Suppressor macrophage treated with lipopolysaccharide for 4 hours (primary cell): ENCODE data around the gene ZNF503.

Experiments used
- DNase-seq: peaks from one replicate; pipeline ENCODE4 v3.0.0-alpha.2; 2020

Gene ZNF503, protein sequence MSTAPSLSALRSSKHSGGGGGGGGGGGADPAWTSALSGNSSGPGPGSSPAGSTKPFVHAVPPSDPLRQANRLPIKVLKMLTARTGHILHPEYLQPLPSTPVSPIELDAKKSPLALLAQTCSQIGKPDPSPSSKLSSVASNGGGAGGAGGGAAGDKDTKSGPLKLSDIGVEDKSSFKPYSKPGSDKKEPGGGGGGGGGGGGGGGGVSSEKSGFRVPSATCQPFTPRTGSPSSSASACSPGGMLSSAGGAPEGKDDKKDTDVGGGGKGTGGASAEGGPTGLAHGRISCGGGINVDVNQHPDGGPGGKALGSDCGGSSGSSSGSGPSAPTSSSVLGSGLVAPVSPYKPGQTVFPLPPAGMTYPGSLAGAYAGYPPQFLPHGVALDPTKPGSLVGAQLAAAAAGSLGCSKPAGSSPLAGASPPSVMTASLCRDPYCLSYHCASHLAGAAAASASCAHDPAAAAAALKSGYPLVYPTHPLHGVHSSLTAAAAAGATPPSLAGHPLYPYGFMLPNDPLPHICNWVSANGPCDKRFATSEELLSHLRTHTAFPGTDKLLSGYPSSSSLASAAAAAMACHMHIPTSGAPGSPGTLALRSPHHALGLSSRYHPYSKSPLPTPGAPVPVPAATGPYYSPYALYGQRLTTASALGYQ

DNA sequence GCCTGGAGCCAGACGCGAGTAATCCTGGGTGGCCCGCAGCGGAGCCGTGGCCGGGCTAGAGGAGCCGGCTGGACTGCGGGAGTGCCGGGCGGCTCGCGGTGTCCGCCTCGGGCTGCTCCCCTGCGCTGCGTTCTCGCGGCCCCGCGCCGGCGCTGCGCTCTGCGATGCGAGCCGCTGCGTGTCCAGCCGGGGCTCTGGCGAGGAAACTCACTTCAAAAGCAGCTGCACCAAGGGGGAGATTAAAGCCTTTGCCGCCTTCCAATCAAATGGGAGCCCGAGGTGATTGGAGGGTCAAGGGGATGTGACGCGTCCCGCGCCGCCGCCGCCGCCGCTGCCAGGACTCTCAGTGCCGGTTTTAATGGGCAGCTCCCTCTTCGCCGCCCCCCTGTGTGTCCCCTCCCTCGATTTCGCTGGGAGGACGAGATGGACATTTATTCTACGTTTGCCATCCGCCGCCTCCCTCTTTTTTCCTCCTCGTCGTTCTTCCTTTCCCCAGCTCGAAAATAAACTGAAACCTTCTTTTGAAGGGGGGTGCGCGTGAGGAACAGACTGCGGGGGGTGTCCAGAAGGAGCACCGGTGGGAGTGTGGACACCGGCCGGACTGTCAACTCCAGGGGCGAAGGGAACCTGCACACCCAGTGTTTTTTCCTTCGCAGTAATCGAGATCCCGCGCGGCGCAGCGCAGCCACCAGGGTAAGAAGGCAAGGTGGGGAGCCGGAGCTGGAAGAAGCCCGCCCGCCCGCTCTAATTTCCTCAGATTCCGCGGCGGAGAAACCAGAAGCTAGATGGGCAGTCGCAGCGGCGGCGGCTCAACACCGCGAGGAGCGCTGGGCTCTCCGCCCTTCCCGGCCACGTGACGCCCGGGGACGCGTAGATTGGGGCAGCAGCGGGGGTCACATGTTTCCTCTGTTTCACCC is at the start of gene ZNF503:
TSS of gene ZNF503 (minus strand) at position 196 of the 917 bp plus-strand sequence. CDS start 345 bp downstream, outside the sequence.
- DNase-seq = peak; percentile 94

DNA sequence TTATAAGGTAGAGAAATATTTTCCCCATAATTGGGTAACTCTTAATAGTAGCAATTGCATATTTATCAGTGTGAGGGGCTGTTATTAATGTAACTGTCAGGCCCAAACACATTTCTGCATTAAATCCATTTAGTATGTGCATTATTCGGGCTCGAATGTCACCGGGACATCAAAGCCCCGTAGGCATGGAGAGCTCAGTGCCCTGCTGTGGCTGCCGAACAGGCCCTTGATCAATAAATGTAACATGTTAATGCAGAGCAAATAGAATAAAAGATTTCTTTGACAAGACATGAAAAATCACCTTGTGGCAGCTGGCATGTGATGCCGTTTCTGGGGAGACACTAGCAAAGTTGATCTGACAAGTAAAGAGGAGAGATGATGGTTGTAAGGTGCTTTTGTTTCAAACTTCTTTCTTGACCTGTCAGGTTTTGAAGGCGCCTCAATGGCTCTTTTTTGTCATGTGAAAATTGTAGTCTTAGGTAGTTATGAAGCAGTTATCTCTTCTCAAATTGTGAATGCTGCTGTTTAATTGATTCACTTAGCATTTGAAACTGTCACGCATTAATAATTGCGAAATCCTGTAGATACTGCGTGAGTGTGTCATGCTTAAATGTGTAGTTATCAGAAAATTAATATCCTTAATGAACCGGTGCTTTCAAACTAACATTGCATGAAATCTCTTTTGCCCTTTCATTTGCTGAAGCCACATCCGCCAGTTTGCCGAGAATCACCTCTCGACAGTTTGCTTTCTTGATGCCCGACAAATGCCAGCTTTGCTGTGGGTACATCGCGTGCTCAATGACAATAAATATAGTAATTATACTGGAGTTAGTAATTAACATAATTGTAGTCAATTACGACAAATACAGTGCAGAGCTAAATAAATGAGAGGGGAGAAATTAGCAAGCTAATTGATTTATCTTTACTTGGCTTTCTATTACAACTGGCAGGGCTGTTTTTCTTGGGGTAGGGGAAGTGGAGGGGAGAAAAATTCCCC is 49.4 kb upstream of the ZNF503 start:
- no peak for DNase-seq

DNA sequence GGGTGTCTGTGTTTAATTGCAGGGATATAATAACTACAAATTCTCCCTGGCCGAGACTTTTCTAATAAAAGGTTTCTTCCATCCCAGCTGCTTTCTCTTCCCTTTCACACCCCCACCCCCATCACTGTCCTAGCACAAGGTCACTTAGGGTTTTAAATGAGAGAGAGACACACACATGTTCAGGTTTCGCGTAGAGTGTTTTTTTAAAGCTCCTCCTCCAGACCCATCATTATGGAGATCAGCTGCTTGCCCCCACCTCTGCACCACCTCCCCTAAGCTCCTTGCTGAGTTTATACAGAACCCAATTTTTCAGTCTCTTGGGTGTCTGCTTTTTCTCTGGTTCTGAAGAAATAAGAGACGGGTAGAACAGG is 48.5 kb upstream of the ZNF503 start:
- no peak for DNase-seq

DNA sequence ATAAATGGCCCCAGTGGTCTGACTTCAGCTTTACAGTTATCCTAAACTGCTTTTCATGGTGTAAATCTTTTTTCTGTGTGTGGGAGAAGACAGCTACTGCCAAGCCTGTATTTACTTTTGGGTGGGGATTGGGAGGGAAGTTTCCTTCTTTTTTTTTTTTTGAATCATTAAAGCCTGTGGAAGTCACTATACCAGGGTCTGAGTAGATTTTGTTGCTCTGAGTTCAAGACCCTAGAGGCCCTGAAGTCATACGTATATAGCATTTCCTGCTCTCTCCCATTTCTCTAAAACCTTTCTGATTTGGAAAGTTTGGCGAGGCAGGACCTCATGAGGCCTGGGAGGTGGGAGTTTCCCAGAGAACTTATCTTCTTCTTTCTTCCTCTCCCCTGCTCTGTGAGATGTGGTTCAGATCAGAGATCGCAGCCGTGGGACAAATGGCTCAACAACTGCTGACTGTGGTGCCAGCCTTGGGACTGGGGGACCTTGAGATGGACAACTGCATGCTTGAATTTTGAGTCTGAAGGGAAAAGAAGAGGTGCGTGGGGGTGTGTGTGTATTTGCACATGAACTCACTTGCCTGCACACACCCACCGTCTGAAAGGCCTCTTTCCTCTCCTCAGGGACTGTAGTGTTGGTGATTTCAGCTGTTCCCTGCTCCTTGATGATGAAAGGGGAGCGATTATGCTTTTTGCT is 48.0 kb upstream of the ZNF503 start:
- peak; percentile 14 for DNase-seq

DNA sequence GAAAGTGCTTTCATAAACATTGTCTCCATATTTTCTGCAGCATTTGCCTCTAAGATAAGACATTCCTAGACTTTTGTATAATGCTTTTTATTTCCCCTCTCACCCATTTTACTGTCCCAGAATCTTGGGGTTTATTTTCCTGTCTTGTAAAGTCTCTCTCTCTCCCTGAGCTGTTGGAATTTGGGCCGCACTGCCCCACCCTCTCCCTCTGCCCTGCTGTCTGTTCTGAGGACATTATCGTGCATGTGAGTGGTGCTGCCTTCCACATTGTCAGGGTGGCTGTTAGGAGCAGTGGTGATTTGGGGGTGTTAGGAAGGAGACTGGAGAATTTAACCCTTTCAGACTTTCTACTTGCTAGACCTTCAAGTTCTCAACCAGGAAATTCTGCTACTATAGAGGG is 46.6 kb upstream of the ZNF503 start:
- no peak for DNase-seq

DNA sequence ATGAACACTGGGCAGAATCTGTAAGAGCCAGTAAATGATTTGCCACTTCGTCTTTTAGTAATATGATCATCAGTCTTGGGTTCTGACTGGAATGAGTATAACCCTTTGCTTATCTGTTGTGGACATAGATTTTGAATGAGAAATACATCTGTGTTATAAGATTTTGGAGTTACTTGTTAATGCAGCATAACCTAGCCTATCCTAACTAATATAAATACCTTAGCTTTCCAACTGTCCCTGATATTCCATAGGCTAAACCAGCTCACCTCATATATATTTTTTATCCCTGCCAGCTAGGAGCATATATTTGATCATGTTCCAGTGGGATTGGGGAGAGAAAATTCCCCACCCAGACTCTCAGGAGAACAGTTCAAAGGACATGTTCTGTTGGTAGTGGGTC is 44.9 kb upstream of the ZNF503 start:
- no peak for DNase-seq

DNA sequence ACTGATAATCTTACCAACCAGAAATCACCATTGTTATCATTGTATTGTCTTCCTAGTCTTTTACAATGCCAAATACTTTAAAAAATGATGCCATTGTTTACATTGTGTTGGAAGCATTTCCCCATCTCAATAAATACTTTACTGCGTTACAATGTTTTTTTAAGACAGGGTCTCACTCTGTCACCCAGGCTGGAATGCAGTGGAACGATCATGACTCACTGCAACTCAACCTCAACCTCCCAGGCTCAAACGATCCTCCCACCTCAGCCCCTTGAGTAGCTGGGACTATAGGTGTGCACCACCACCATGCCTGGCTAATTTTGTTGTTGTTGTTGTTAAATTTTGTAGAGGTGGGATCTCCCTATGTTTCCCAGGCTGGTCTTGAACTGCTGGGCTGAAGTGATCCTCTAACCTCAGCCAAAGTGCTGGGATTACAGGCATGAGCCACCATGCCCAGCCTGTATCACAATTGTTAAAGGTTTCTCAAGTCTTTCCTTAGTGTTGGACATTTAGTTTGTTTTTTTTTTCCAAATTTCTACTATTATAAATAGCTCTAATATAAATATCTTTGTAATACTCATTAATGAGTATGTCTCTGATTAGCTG is 43.3 kb upstream of the ZNF503 start:
- no peak for DNase-seq

DNA sequence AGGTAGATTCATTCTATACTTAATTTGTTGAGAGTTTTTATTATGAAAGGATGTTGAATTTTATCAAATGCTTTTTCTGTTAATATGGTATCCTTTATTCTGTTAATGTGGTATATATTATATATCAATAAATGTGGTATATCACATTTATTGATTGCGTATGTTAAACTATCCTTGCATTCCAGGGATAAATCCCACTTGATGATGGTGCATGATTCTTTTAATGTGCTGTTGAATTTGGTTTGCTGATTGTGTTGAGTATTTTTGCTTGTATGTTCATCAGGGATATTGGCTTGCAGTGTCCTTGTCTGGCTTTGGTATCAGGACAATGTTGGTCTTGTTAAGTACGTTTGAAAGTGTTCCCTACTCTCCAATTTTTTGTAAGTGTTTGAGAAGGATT is 41.8 kb upstream of the ZNF503 start:
- no peak for DNase-seq

DNA sequence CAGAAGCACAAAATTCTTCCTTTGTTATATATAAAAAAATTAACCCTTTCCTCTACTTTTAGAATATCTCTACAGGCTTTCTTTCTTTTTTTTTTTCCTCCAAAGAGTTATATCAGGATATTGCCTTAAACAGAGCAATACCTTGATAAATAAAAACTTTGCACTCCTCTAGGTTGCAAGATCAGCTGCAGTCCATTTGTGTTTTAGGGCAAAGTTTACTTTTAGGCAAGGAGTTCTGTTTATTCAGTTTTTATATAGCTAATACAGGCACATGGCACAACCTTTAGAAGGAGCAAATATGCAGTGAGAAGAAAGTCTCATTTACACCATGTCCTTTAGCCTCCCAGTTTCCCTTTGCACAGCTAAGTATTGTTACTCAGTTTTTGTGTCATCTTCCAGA is 40.1 kb upstream of the ZNF503 start:
- no peak for DNase-seq

DNA sequence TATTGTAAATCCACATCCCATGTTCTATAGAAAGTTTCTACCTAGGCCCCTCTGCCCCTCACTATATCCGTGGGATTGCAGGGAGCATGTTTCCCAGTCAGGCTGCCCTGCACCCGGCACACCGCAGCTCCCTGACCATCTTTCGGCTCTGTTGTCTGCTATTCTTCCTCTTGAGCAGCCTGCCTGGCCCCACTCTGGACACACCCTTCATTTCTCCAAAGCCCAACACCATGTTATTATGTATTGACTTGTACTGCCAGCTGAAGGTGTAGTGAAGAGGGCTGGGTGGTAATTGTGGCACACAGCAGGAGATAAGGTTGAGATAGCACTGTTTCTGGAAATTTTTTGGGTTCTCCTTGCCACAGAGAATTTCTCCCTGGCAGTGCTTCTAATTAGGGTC is 39.6 kb upstream of the ZNF503 start:
- DNase-seq = no peak

DNA sequence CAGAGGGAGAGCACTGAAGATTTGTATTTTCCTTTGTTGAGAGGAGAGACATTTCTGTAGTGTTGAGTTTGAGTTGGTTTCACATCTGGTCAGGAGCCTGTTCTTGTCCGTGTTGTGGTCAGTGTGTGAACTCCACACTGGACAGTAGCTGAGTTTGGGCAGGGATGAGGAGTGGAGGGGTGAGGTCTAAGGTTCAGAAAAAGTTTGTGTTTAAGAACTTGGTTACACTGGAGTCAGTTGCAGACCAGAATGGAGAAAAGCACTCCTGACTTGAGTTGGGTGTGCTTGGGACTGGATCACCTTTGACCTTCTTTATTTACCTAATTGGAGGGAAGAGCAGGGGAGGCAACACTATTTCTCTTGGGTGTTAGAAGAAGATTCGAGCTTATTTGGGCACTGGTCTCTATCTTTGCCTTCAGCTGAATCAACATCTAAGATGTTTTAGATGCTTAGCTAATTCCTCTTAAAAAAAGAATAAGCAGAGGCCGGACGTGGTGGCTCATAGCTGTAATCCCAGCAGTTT is 38.8 kb upstream of the ZNF503 start:
- no peak for DNase-seq

DNA sequence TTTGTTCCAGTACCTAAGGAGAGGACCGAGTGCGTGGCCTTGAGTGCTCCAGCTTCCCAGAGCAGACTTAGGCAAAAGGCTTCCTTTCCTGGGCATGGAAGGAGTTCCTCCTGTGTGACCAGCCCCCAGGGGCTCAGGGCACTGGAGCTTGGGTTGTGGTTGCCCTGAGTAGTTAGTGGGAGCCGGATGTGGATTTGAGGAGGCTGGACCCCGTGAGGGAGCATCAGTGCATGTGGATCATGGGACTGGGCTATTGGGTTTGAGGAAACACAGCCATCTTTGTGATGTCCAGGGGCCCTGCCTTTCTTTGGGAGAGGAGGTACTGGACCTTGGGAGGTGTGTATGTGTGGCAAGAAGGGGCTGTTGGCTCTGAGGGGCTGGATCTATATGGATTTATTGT is 38.2 kb upstream of the ZNF503 start:
- no peak for DNase-seq

DNA sequence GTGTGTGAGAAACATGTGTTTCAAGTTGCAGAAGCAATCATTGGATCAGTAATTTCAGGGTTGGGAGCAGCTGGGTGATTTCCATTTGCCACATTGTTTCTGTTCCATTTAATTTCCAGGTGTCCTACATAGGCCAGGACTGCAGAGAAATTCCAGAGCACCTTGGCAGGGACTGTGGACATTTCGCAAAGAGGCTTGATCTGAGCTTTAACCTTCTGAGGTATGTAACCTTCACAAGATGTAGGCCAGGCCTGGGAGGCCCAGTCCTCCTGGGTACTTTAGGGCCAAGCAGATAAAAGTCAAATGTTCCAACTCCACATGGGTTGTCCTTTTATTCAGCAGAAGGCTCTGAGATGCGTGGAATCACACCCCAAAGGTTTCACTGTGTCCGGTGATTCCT is 36.7 kb upstream of the ZNF503 start:
- DNase-seq = no peak

DNA sequence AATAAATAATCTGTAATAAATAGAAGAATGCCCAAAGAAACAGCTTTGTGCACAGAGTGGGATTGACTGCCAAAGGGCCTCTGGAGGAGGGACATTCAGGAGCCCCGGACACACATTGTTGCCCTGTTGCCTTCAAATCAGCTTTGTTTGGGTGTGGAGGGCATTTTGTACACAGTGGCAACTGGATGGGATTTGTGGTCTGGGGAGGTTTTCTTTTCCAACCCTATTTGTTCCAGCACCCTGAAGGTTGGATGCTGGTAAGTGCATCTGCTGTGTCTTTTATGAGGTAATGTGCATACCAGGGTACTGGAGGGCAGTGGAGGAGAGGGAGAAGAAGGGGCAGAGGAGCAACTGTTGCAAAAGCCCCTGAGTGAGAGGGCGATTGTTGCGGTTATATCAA is 36.1 kb upstream of the ZNF503 start:
- DNase-seq = no peak

DNA sequence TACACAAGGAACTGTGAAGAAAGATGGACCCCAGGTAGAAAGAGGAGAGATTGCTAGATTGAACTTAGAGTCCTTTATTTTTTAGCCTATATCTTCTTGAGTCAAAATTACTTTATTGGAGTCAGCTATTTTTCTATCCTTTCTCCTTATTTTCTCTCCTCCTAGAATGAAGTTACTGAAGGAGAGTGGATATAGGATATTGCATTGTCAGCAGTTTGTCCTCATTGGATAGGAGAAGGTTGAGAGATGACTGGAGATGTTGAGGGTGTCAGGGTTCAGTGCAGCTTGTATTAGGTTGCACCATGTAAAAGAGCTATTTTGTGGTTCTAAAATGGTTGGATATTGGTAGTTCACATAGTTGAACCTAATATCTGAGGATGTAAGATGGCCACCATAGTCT is 35.3 kb upstream of the ZNF503 start:
- no peak for DNase-seq

DNA sequence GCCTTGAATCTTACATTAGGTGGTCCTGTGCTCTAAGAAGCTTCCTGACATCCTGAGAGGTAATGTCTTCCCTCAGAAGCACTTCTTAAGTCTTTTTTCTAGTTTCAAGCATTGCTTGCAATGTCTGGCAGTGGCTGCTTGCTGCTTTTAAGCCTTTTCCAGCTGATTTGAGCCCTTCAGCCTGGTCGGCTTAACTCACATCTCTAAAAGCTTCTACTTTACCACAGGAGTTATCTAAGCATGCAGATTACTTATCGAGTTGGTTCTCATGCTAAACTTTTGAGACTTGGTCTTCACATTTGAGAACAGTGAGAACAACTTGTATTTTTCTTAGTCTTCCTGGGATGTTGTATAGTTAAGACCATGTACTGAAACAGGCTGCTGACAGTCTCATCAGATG is 33.7 kb upstream of the ZNF503 start:
- no peak for DNase-seq

DNA sequence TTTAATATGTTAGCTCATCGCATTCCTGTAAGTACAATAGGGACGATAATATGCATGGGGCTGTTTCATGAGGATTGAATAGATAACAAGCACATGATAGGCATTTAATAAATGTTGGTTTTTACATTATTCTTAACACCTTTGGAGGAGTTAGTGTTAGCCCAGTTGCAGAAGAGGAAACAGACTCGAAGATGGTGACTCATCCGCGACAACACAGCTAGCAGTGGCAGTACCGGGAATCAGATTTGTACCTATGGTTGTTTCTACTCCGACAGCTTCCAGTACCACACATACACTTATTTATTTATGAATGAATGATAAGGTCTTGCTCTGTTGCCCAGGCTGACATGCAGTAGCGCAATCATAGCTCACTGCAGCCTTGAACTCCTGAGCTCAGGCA is 32.7 kb upstream of the ZNF503 start:
- peak; percentile 25 for DNase-seq

DNA sequence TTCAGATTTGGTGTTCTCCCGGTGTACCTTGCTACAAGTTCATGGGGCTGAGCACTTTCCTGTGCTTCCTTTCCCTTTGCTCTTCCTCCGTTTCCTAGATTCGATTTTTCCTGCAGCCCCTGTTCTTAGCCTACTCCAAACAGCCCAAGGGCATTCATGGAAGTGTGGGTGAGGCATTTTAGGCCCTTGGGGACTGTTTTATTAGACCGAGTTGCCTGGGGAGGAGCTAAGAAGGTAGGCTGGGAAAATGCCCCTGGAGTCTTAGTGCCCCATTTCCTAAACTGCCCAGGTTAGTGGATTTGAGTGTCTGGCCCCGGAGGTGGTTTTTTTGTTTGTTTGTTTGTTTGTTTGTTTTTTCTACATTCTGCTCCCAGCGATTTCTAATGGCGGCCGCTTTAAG is 31.7 kb upstream of the ZNF503 start:
- DNase-seq = no peak

DNA sequence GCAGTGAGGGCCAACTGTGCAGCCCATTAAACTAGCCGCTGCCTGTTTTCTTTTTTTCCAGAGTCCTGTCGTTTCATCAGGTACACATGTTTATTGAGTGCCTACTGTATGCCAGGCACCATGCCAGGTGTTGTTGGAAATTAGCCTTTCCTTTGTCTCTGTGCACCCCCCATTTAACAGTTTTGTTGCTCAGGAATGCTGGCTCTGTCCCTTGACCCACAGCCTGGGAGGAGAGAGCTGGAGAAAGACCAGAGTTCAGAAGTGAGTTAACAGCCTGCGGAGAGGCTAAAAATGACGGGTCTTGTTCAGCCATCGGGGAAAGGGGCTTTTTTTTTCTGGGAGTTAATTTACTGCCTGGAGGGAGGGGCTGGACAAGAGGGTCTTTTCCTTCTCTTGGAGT is 31.2 kb upstream of the ZNF503 start:
- DNase-seq = no peak

DNA sequence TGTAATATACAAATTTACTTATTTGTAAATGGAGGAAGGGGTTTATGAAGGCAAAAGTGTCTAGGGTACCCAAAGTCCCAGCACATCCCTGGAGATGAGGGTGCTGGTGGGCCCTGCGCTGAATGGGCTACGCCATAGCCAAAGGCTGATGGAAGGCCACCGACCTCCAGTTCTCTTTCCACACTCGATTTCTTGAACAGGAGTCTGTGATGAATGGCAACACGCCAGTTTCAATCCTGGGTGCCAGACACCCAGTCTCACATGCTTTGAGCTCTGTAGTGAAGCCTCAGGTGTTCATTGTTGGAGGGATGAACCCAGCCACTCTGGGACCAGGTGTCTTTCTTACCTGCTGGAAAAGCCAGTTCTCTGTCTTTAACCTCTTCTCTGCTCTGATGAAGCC is 30.6 kb upstream of the ZNF503 start:
- peak; percentile 18 for DNase-seq
